Measurements from ENCODE around the gene PLSCR4. TPM values are rescaled to one million over a fixed set of nuclear protein-coding genes. Genes with fewer than 3 reads are reported as not detected.

PLSCR4 gene
- total and polyA plus RNA-seq, 4 donors, result 19.5 to 56.4 (median 34.9) TPM

DNA sequence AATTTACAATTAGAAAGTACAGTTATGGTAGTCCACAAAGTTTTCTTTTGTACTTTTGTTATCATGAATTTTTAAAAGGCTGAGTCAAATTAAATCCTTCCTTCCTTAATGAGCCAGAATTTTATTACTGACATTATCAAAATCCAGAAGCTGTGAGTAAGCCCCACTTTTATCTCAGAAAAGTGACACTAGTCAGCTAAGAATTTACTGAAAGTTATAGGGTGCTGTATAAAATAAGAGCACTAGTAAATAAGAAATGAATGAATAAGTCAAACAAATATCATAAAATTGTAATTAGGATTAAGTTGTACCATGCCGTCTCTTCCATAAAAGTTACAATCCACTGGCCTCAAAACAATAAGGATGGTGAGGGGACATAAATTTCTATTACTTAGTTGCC lies 105.3 kb downstream of the PLSCR4 start:
- Histone ChIP-seq H3K4me1 (ENCODE audit: control insufficient read depth in 4 of 4, insufficient read depth in 4 of 4, low read length in 3 of 4) (peaks cover 5 to 23% (median 12%) of the 10 kb centered on the region in 4 donors), H3K9ac (ENCODE audit: low read depth in 1 of 2, low read length in 2 of 2) (no peak overlapping the region), H3K27ac (ENCODE audit: low read depth in 1 of 2, low read length in 2 of 2) (no peak overlapping the region), H3K9me3 (ENCODE audit: control insufficient read depth in 4 of 4, low read length in 3 of 4) (no peaks in the 10 kb centered on the region), H3K27me3 (ENCODE audit: control insufficient read depth in 4 of 4, insufficient read depth in 4 of 4, low read length in 3 of 4) (no peaks in the 10 kb centered on the region), H3K4me3 (ENCODE audit: low read depth in 1 of 3, low read length in 3 of 3) (no peak overlapping the region), H3K36me3 (ENCODE audit: control insufficient read depth in 4 of 4, insufficient read depth in 3 of 4, low read depth in 1 of 4, low read length in 3 of 4) (peaks cover 0 to 2% (median 0%) of the 10 kb centered on the region in 4 donors)
- DNase-seq (ENCODE audit: low spot score), result no peak
- WGBS, result 91% methylated on average over 1 of the region's 1 CpG
- TF ChIP-seq EGR1 (IDR thresholded peaks at IDR 0.05; ENCODE audit: low read depth in 2 of 2) (no peak), HNF4G (IDR thresholded peaks at IDR 0.05) (no peak), JUND (IDR thresholded peaks at IDR 0.05) (no peak), FOXA1 (IDR thresholded peaks at IDR 0.05) (no peak), SP1 (IDR thresholded peaks at IDR 0.05) (no peak), FOXA2 (IDR thresholded peaks at IDR 0.05) (no peak), RAD21 (IDR thresholded peaks at IDR 0.05) (no peak), YY1 (IDR thresholded peaks at IDR 0.05) (no peak), GABPA (IDR thresholded peaks at IDR 0.05 in 1 of 2, conservative IDR thresholded peaks at IDR 0.05 in 1 of 2) (no peak), NR2F2 (IDR thresholded peaks at IDR 0.05) (no peak), RXRA (IDR thresholded peaks at IDR 0.05) (no peak), HNF4A (conservative IDR thresholded peaks at IDR 0.05) (no peak), TAF1 (conservative IDR thresholded peaks at IDR 0.05) (no peak)
- TF ChIP-seq, protein P1, sequence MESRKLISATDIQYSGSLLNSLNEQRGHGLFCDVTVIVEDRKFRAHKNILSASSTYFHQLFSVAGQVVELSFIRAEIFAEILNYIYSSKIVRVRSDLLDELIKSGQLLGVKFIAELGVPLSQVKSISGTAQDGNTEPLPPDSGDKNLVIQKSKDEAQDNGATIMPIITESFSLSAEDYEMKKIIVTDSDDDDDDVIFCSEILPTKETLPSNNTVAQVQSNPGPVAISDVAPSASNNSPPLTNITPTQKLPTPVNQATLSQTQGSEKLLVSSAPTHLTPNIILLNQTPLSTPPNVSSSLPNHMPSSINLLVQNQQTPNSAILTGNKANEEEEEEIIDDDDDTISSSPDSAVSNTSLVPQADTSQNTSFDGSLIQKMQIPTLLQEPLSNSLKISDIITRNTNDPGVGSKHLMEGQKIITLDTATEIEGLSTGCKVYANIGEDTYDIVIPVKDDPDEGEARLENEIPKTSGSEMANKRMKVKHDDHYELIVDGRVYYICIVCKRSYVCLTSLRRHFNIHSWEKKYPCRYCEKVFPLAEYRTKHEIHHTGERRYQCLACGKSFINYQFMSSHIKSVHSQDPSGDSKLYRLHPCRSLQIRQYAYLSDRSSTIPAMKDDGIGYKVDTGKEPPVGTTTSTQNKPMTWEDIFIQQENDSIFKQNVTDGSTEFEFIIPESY (IDR thresholded peaks at IDR 0.05), result no peak
- TF ChIP-seq, protein P2, sequence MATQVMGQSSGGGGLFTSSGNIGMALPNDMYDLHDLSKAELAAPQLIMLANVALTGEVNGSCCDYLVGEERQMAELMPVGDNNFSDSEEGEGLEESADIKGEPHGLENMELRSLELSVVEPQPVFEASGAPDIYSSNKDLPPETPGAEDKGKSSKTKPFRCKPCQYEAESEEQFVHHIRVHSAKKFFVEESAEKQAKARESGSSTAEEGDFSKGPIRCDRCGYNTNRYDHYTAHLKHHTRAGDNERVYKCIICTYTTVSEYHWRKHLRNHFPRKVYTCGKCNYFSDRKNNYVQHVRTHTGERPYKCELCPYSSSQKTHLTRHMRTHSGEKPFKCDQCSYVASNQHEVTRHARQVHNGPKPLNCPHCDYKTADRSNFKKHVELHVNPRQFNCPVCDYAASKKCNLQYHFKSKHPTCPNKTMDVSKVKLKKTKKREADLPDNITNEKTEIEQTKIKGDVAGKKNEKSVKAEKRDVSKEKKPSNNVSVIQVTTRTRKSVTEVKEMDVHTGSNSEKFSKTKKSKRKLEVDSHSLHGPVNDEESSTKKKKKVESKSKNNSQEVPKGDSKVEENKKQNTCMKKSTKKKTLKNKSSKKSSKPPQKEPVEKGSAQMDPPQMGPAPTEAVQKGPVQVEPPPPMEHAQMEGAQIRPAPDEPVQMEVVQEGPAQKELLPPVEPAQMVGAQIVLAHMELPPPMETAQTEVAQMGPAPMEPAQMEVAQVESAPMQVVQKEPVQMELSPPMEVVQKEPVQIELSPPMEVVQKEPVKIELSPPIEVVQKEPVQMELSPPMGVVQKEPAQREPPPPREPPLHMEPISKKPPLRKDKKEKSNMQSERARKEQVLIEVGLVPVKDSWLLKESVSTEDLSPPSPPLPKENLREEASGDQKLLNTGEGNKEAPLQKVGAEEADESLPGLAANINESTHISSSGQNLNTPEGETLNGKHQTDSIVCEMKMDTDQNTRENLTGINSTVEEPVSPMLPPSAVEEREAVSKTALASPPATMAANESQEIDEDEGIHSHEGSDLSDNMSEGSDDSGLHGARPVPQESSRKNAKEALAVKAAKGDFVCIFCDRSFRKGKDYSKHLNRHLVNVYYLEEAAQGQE (IDR thresholded peaks at IDR 0.05), result no peak
- TF ChIP-seq, protein P3, sequence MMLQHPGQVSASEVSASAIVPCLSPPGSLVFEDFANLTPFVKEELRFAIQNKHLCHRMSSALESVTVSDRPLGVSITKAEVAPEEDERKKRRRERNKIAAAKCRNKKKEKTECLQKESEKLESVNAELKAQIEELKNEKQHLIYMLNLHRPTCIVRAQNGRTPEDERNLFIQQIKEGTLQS (IDR thresholded peaks at IDR 0.05), result no peak
- TF ChIP-seq, protein P4, sequence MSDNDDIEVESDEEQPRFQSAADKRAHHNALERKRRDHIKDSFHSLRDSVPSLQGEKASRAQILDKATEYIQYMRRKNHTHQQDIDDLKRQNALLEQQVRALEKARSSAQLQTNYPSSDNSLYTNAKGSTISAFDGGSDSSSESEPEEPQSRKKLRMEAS (IDR thresholded peaks at IDR 0.05), result no peak
- TF ChIP-seq, protein P5, sequence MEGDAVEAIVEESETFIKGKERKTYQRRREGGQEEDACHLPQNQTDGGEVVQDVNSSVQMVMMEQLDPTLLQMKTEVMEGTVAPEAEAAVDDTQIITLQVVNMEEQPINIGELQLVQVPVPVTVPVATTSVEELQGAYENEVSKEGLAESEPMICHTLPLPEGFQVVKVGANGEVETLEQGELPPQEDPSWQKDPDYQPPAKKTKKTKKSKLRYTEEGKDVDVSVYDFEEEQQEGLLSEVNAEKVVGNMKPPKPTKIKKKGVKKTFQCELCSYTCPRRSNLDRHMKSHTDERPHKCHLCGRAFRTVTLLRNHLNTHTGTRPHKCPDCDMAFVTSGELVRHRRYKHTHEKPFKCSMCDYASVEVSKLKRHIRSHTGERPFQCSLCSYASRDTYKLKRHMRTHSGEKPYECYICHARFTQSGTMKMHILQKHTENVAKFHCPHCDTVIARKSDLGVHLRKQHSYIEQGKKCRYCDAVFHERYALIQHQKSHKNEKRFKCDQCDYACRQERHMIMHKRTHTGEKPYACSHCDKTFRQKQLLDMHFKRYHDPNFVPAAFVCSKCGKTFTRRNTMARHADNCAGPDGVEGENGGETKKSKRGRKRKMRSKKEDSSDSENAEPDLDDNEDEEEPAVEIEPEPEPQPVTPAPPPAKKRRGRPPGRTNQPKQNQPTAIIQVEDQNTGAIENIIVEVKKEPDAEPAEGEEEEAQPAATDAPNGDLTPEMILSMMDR (IDR thresholded peaks at IDR 0.05; ENCODE audit: low read depth, low read length, missing input control), result no peak
